K562 (cell line): ENCODE data around the gene KCNAB1. TPM values are rescaled to one million over a fixed set of nuclear protein-coding genes. Genes with fewer than 3 reads are reported as not detected.

Experiments
- ATAC-seq: fragments of 200-7000 bp; cut with Tn5 transposase; 3 replicates; pipeline ENCODE4 v1.9.1; 2020; ENCODE audit warnings: moderate library complexity
- BruUV-seq: library from RNA; stranded (reverse); fragments of 400-500 nt; replicated peaks from 2 replicates; lab custom pipeline; 2021; lab: Mats Ljungman, UMichigan
- CTCF ChIA-PET: fragments of 300-600 bp; formaldehyde crosslinking; extraction: SDS; loops from one replicate; lab custom pipeline; 2021; ENCODE audit warnings: low intra/inter-chr PET ratio; lab: Yijun Ruan, JAX
- POLR2A ChIA-PET: fragments of 300-600, 350-650 bp; sonication (Branson Sonifier 250); formaldehyde crosslinking; extraction: SDS; loops from one replicate; lab custom pipeline; 2021; ENCODE audit warnings: antibody characterized with exemption, inconsistent platforms; lab: Yijun Ruan, JAX
- DNase-seq, 4 experiments: peaks; one replicate each; pipeline versions ENCODE4 v3.0.0 to v3.0.0-alpha.2; 2011 to 2018; ENCODE audit warnings: low spot score in 3 of 4, mixed read lengths in 3 of 4; ENCODE audit errors: extremely low read depth in 1 of 4
- FAIRE-seq: peaks from 2 replicates; lab custom pipeline; 2011; peaks lifted over from hg19 to GRCh38; lab: Jason Lieb, UNC
- H2AFZ ChIP-seq: 2 replicates; pipeline ENCODE4 v1.6.0; 2011; ENCODE audit warnings: low read depth, low read length, control low read depth, inconsistent platforms
- H3K27ac ChIP-seq: fragments of 200-600 bp; 3 replicates; pipeline ENCODE4 v1.8.0; 2011; ENCODE audit warnings: low read depth, mild to moderate bottlenecking, control low read depth, inconsistent platforms, low read length, moderate library complexity, mixed read lengths; ENCODE audit errors: extremely low read depth
- H3K27me3 ChIP-seq, 2 experiments: fragments of 300-600 bp in 1 of 2; 2 replicates in 1 of 2; 3 replicates in 1 of 2; pipeline versions ENCODE4 v1.6.0 to v1.8.0; 2011; ENCODE audit warnings: inconsistent platforms in 2 of 2, low read length in 2 of 2, mild to moderate bottlenecking in 1 of 2, mixed read lengths in 1 of 2, moderate library complexity in 1 of 2; ENCODE audit not compliant: control insufficient read depth in 2 of 2, insufficient read depth in 2 of 2
- H3K36me3 ChIP-seq: fragments of 300-600 bp; 3 replicates; pipeline ENCODE4 v1.8.0; 2011; ENCODE audit warnings: mild to moderate bottlenecking, low read length, inconsistent platforms; ENCODE audit not compliant: control insufficient read depth, insufficient read depth
- H3K4me1 ChIP-seq, 2 experiments: fragments of 200-600 bp in 1 of 2; replicated peaks in 1 of 2; 2 replicates in 1 of 2; 3 replicates in 1 of 2; pipeline versions ENCODE4 v1.5.1 to v1.8.0; 2011; ENCODE audit warnings: inconsistent platforms in 2 of 2, low read length in 2 of 2, mild to moderate bottlenecking in 1 of 2, mixed read lengths in 1 of 2, moderate library complexity in 1 of 2; ENCODE audit not compliant: control insufficient read depth in 2 of 2, insufficient read depth in 2 of 2
- H3K4me2 ChIP-seq: 2 replicates; pipeline ENCODE4 v1.6.1; 2011; ENCODE audit warnings: low read length, control low read depth, inconsistent platforms, mixed read lengths; ENCODE audit not compliant: insufficient read depth
- H3K4me3 ChIP-seq: fragments of 200-600 bp; sonication (generic), shearing (Covaris generic); 2 replicates; pipeline ENCODE4 v1.5.1; 2016; ENCODE audit warnings: control low read depth, inconsistent platforms
- H3K79me2 ChIP-seq: fragments of 200-600 bp; 3 replicates; pipeline ENCODE4 v1.8.0; 2011; ENCODE audit warnings: low read length, inconsistent platforms; ENCODE audit not compliant: control insufficient read depth, insufficient read depth
- H3K9ac ChIP-seq, 2 experiments: 2 replicates each; pipeline versions ENCODE4 v1.6.0 to v1.6.1; 2011; ENCODE audit warnings: low read depth in 2 of 2, low read length in 2 of 2, control low read depth in 1 of 2, inconsistent platforms in 1 of 2, mild to moderate bottlenecking in 1 of 2, mixed read lengths in 1 of 2; ENCODE audit not compliant: insufficient read depth in 1 of 2
- H3K9me1 ChIP-seq: one replicate; pipeline ENCODE4 v1.6.0; 2011; ENCODE audit warnings: inconsistent platforms, mild to moderate bottlenecking, low read length, moderate library complexity; ENCODE audit not compliant: control insufficient read depth, insufficient read depth
- H3K9me3 ChIP-seq: replicated peaks from 2 replicates; pipeline ENCODE4 v1.5.1; 2011; ENCODE audit warnings: low read depth, low read length, inconsistent platforms; ENCODE audit not compliant: control insufficient read depth, insufficient read depth
- H4K20me1 ChIP-seq: replicated peaks from 2 replicates; pipeline ENCODE4 v1.6.1; 2011; ENCODE audit warnings: low read length, inconsistent platforms, mixed read lengths; ENCODE audit not compliant: control insufficient read depth, insufficient read depth
- ADNP ChIP-seq: fragments of 200-800 bp; sonication (Bioruptor generic); IDR thresholded peaks from 2 replicates; pipeline ENCODE4 v1.6.1; 2016; ENCODE audit warnings: missing genetic modification characterization, missing compliant biosample characterization
- CREB3 ChIP-seq: fragments of 450-650 bp; conservative IDR thresholded peaks from 2 replicates; pipeline ENCODE4 v1.6.1; 2016; ENCODE audit warnings: missing genetic modification characterization, low read depth, mild to moderate bottlenecking, missing compliant biosample characterization, moderate library complexity
- JUND ChIP-seq, 2 experiments: IDR thresholded peaks; 2 replicates in 1 of 2; 3 replicates in 1 of 2; pipeline ENCODE4 v1.6.1; 2011; ENCODE audit warnings: borderline replicate concordance in 2 of 2, low read depth in 2 of 2, low read length in 2 of 2, improper control_type of control experiment in 1 of 2, missing biosample characterization in 1 of 2, missing genetic modification characterization in 1 of 2, missing genetic modification reagents in 1 of 2
- MEIS2 ChIP-seq: fragments of 450-650 bp; IDR thresholded peaks from 2 replicates; pipeline ENCODE4 v1.6.1; 2014; ENCODE audit warnings: mild to moderate bottlenecking; ENCODE audit not compliant: partially characterized antibody
- POLR3G ChIP-seq: IDR thresholded peaks from 2 replicates; pipeline ENCODE4 v1.6.1; 2011; ENCODE audit not compliant: insufficient read length, insufficient replicate concordance; ENCODE audit errors: extremely low read depth
- RBBP5 ChIP-seq: fragments of 200-600 bp; sonication (generic); IDR thresholded peaks from 2 replicates; pipeline ENCODE4 v1.6.1; 2012; ENCODE audit warnings: borderline replicate concordance, mild to moderate bottlenecking, low read length, control low read depth, inconsistent platforms; ENCODE audit not compliant: insufficient read depth, poor library complexity, severe bottlenecking
- SMARCE1 ChIP-seq: fragments of 450-650 bp; IDR thresholded peaks from 2 replicates; pipeline ENCODE4 v1.7.1; 2016; ENCODE audit warnings: mild to moderate bottlenecking
- SUPT5H ChIP-seq: fragments of 450-650 bp; IDR thresholded peaks from 2 replicates; pipeline ENCODE4 v1.6.1; 2016
- TFAP4 ChIP-seq: sonication (generic); formaldehyde crosslinking; IDR thresholded peaks from 2 replicates; pipeline ENCODE4 v1.8.0; 2022; ENCODE audit warnings: missing genetic modification reagents, mild to moderate bottlenecking, moderate library complexity, borderline replicate concordance
- USF1 ChIP-seq: sonication (generic); formaldehyde crosslinking; IDR thresholded peaks from 2 replicates; pipeline ENCODE4 v1.9.0; 2022; ENCODE audit warnings: mild to moderate bottlenecking, missing genetic modification reagents
- ZBTB12 ChIP-seq: fragments of 250-450 bp; sonication (Bioruptor Pico); IDR thresholded peaks from 2 replicates; pipeline ENCODE4 v1.4.0; 2020
- ZEB2 ChIP-seq: fragments of 450-650 bp; IDR thresholded peaks from 2 replicates; pipeline ENCODE4 v1.6.1; 2016
- ZFP30 ChIP-seq: fragments of 250-450 bp; sonication (Bioruptor Pico); IDR thresholded peaks from 2 replicates; pipeline ENCODE4 v1.8.0; 2022; ENCODE audit warnings: moderate library complexity, mild to moderate bottlenecking, inconsistent platforms, borderline replicate concordance
- ZKSCAN8 ChIP-seq: fragments of 200-800 bp; sonication (Bioruptor generic); IDR thresholded peaks from 2 replicates; pipeline ENCODE4 v1.6.1; 2016; ENCODE audit warnings: missing genetic modification characterization, missing compliant biosample characterization
- WGBS: fragments of 100-300 bp; shearing (Covaris generic); methylation state at CpG from one replicate; pipeline ENCODE4 v1.1.6; 2016; ENCODE audit warnings: low coverage, mixed read lengths; ENCODE audit not compliant: insufficient coverage; ENCODE audit errors: missing lambda C conversion rate; 5-methylcytosine and 5-hydroxymethylcytosine counted together
- in situ Hi-C: fragments of 300-500 bp; cut with MboI; formaldehyde crosslinking; loops from 4 replicates; pipeline ENCODE4 v1.15.0; 2018; ENCODE audit warnings: inconsistent platforms, mixed read lengths
- intact Hi-C: fragments of 100-400 bp; cut with micrococcal nuclease; formaldehyde crosslinking; loops from 2 replicates; pipeline ENCODE4 v1.14.2; 2022
- polyA plus RNA-seq, 8 experiments: library from polyadenylated mRNA; depleted of rRNA in 4 of 8; stranded (reverse) in 5 of 8; unstranded in 3 of 8; fragments of >200 nt; fragmentation: Nextera tagmentation in 2 of 8; fragmentation: Illumina TruSeq in 1 of 8; extraction: Ambion mirVana in 2 of 8; extraction: Trizol in 1 of 8; gene quantifications; 2 replicates each; pipeline versions ENCODE4 v1.2.1 to v1.2.3, GENCODE V29; 2011 to 2014; ENCODE audit warnings: inconsistent platforms in 1 of 8, missing spikeins in 1 of 8
- total RNA-seq, 7 experiments: library from RNA; depleted of rRNA in 6 of 7; stranded (reverse); fragments of >200 nt in 6 of 7; fragmentation: Illumina TruSeq in 2 of 7; extraction: Trizol in 2 of 7; gene quantifications; 2 replicates each; pipeline versions ENCODE4 v1.2.1 to v1.2.3, GENCODE V29; 2011 to 2021; ENCODE audit warnings: low replicate concordance in 1 of 7

Gene KCNAB1
- total and polyA plus RNA-seq, 9 of the 15 experiments (the other 6 are each of a cell fraction or from before 2014, with no cell fraction given): 0.14 to 1.2 (median 0.51) TPM

- CTCF ChIA-PET: interaction anchor here (0.6 to 1.8 kb wide), 2 partner anchors 138 to 595 kb away, joined by 4 to 8 read pairs; no protein-coding TSS in a partner anchor
- Histone ChIP-seq H3K9me1 (no peaks in the 10 kb centered on the region), H3K9ac (no peak overlapping the region; a peak in 1 of 4 replicates), H3K4me3 (no peak overlapping the region), H3K27me3 (no peaks in the 10 kb centered on the region), H4K20me1 (0 out of 2 replicates have a peak, but pooled peaks cover 5% of the 10 kb centered on the region), H3K36me3 (peaks cover 25% of the 10 kb centered on the region), H3K79me2 (no peaks in the 10 kb centered on the region), H3K4me2 (no peak overlapping the region), H3K9me3 (no peaks in the 10 kb centered on the region), H2AFZ (no peak overlapping the region), H3K27ac (no peak overlapping the region), H3K4me1 (no peaks in the 10 kb centered on the region; a peak in 1 of 5 replicates)
- POLR2A ChIA-PET: interaction anchor here (0.5 to 2.8 kb wide), 13 partner anchors 9 to 576 kb away, joined by 3 to 10 read pairs (median 3); partner anchors contain the start of genes SSR3 and TIPARP
- intact Hi-C loops (loop anchor here (1.0 to 5.0 kb wide), 3 partner anchors 139 to 602 kb away; partner anchors contain the start of gene TIPARP), in situ Hi-C loops (loop anchor here (25.0 kb wide), 1 partner anchor 602 kb away; no protein-coding TSS in a partner anchor)
- DNase-seq (peak in 2 of 4 experiments; percentile 44 to 65), FAIRE-seq (peak; percentile 78), ATAC-seq (peak; percentile 87)
- WGBS: 17% methylated on average over 4 of the region's 4 CpGs
- BruUV-seq: TSS peak; percentile 5
- TF ChIP-seq ZKSCAN8 (CRISPR knock-in tag) (no peak), SMARCE1 (peak; percentile 41; the same call in 1 of the 2 replicates), SUPT5H (0 out of 2 replicates have a peak, but pooled peaks have one; percentile 38), ZBTB12 (no peak), CREB3 (tag) (no peak), ADNP (tag) (no peak), ZEB2 (0 out of 2 replicates have a peak, but pooled peaks have one; percentile 12), POLR3G (no peak), RBBP5 (no peak), MEIS2 (peak; percentile 26), TFAP4 (peak; percentile 17; the same call in 1 of the 2 replicates), USF1 (CRISPR knock-in tag) (no peak), JUND (IDR thresholded peaks at IDR 0.05; ENCODE audit: borderline replicate concordance, low read depth, low read length) (peak; percentile 85), JUND (tag; IDR thresholded peaks at IDR 0.05; ENCODE audit: borderline replicate concordance, low read depth, low read length) (peak; percentile 82), ZFP30 (no peak)
Measured at GRCh38 chr3:156535162-156535627, 414.8 kb downstream of the KCNAB1 start.
